HG03442 (cell line): Measurements from ENCODE around the gene WNT16.

Experiments
- ATAC-seq: cut with Tn5 transposase; IDR thresholded peaks from one replicate; pipeline ENCODE4 v1.9.1; 2021; ENCODE audit warnings: mild to moderate bottlenecking, moderate library complexity; ENCODE audit not compliant: unreplicated experiment

Gene WNT16

GRCh38 chr7:121342631-121343030, 13.8 kb downstream of the WNT16 start:
- ATAC-seq = no peak

- no peak for ATAC-seq
Measured at GRCh38 chr7:121343302-121343701, 14.5 kb downstream of the WNT16 start.

- ATAC-seq = no peak
Measured at GRCh38 chr7:121344093-121344492, 15.3 kb downstream of the WNT16 start.

GRCh38 chr7:121344497-121344896, 15.7 kb downstream of the WNT16 start:
- ATAC-seq = no peak

GRCh38 chr7:121351682-121352081, 22.9 kb downstream of the WNT16 start:
- no peak for ATAC-seq

- ATAC-seq = peak; percentile 78
Measured at GRCh38 chr7:121352323-121352722, 23.5 kb downstream of the WNT16 start.

GRCh38 chr7:121355574-121355973, 26.8 kb downstream of the WNT16 start:
- no peak for ATAC-seq

GRCh38 chr7:121360564-121360963, 31.8 kb downstream of the WNT16 start:
- no peak for ATAC-seq

- no peak for ATAC-seq
Measured at GRCh38 chr7:121366852-121367431, 38.1 kb downstream of the WNT16 start.

GRCh38 chr7:121369462-121369861, 40.7 kb downstream of the WNT16 start:
- ATAC-seq = peak; percentile 36

- ATAC-seq = no peak
Measured at GRCh38 chr7:121371367-121371766, 42.6 kb downstream of the WNT16 start.

- no peak for ATAC-seq
Measured at GRCh38 chr7:121371883-121372282, 43.1 kb downstream of the WNT16 start.

GRCh38 chr7:121372376-121373010, 43.7 kb downstream of the WNT16 start:
- ATAC-seq = peak; percentile 93

- no peak for ATAC-seq
Measured at GRCh38 chr7:121373177-121373576, 44.4 kb downstream of the WNT16 start.

GRCh38 chr7:121376979-121377378, 48.2 kb downstream of the WNT16 start:
- ATAC-seq = no peak

- ATAC-seq = no peak
Measured at GRCh38 chr7:121379930-121380329, 51.1 kb downstream of the WNT16 start.

GRCh38 chr7:121382473-121382872, 53.7 kb downstream of the WNT16 start:
- no peak for ATAC-seq

- ATAC-seq = no peak
Measured at GRCh38 chr7:121383235-121383910, 54.6 kb downstream of the WNT16 start.

GRCh38 chr7:121384265-121384664, 55.5 kb downstream of the WNT16 start:
- no peak for ATAC-seq

- ATAC-seq = no peak
Measured at GRCh38 chr7:121385056-121385799, 56.4 kb downstream of the WNT16 start.

- ATAC-seq = peak; percentile 97
Measured at GRCh38 chr7:121385800-121386179, 57.0 kb downstream of the WNT16 start.

- no peak for ATAC-seq
Measured at GRCh38 chr7:121388950-121389349, 60.1 kb downstream of the WNT16 start.
